Psoas muscle (tissue), 8 donors: Measurements from ENCODE around the gene TCTN1. TPM values are rescaled to one million over a fixed set of nuclear protein-coding genes. Genes with fewer than 3 reads are reported as not detected.

ENCODE experiments used
- ATAC-seq, 4 donors: fragments of 200-7000 bp; cut with Tn5 transposase; one replicate each; pipeline ENCODE4 v1.9.1; 2020; ENCODE audit warnings: moderate library complexity in 3 of 4, mild to moderate bottlenecking in 2 of 4
- DNase-seq, 2 donors: peaks; one replicate each; pipeline ENCODE4 v3.0.0-alpha.2; 2020
- H3K27ac ChIP-seq: fragments of 200-600 bp; one replicate; pipeline ENCODE4 v1.8.0; 2022
- H3K27me3 ChIP-seq, 3 donors: fragments of 200-600 bp in 1 of 3; one replicate each; pipeline versions ENCODE4 v1.6.1 to v1.8.0; 2013 to 2022; ENCODE audit warnings: low read length in 2 of 3, mild to moderate bottlenecking in 2 of 3, moderate library complexity in 1 of 3; ENCODE audit not compliant: insufficient read depth in 3 of 3
- H3K36me3 ChIP-seq, 2 donors: fragments of 200-600 bp in 1 of 2; one replicate each; pipeline versions ENCODE4 v1.6.1 to v1.8.0; 2013 to 2022; ENCODE audit warnings: low read depth in 1 of 2, mild to moderate bottlenecking in 1 of 2, moderate library complexity in 1 of 2; ENCODE audit not compliant: insufficient read depth in 1 of 2
- H3K4me1 ChIP-seq: fragments of 200-600 bp; one replicate; pipeline ENCODE4 v1.8.0; 2022
- H3K4me3 ChIP-seq: fragments of 200-600 bp; one replicate; pipeline ENCODE4 v1.8.0; 2022; ENCODE audit warnings: mild to moderate bottlenecking
- H3K9me3 ChIP-seq: fragments of 200-600 bp; one replicate; pipeline ENCODE4 v1.8.0; 2022
- CTCF ChIP-seq: fragments of 200-600 bp; IDR thresholded peaks from one replicate; pipeline ENCODE4 v1.8.0; 2022; ENCODE audit warnings: antibody characterized with exemption
- WGBS, 3 donors: extraction: QIAGEN DNeasy Blood & Tissue Kit; methylation state at CpG; one replicate each; pipeline versions ENCODE4 v1.1.6 to v1.1.7; 2013; 5-methylcytosine and 5-hydroxymethylcytosine counted together
- intact Hi-C, 2 donors: fragments of 100-400 bp; cut with DNase I; formaldehyde crosslinking; loops; one replicate each; pipeline versions ENCODE4 v1.11.0 to v1.14.2; 2022
- polyA plus RNA-seq, 3 donors: library from polyadenylated mRNA; stranded (reverse); fragments of 200-250 nt; gene quantifications; one replicate each; pipeline ENCODE4 v1.2.3, GENCODE V29; 2013
- total RNA-seq, 4 donors: library from RNA; stranded (reverse); fragmentation: NEBNext Ultra II Directional in 2 of 4; extraction: Animal tissue kit (Norgen Biotek cat#: 25700) in 2 of 4; gene quantifications; one replicate each; pipeline versions ENCODE4 v1.2.1 to v1.2.4, GENCODE V29; 2021 to 2023
- donor health status: healthy with polysubstance abuse.
- donor health status: DM: no; HTN: no; CAD: no; lungs with moderate emphysema.
- donor health status: Bipolar disorder and iron deficiency.
- donor health status: healthy.
- donor health status: DM: yes; HTN: yes; CAD: no.
- donor health status: DM: no; HTN: no; CAD: no.
- donor health status: DM: no; HTN: no; CAD: no.
- donor health status: DM: yes; HTN: yes; CAD: no.

The TCTN1 gene
- total and polyA plus RNA-seq, 7 donors = 4.0 to 24.7 (median 12.1) TPM

GRCh38 chr12:110686294-110686903 lies 72.5 kb downstream of the TCTN1 start:
- no peaks in the 10 kb centered on the region for H3K36me3 ChIP-seq
- H3K9me3 ChIP-seq = peaks cover 3% of the 10 kb centered on the region
- H3K27ac ChIP-seq = no peak overlapping the region
- DNase-seq = no peak
- no peaks in the 10 kb centered on the region for H3K4me1 ChIP-seq
- 90 to 95% (median 92%) methylated on average over 3 of the region's 3 CpGs for WGBS, 3 donors
- TF ChIP-seq CTCF = no peak
- no peak for ATAC-seq
- intact Hi-C loops = loop anchor here in 1 of 2 donors (5.0 kb wide), 1 partner anchor 39 kb away; no protein-coding TSS in a partner anchor
- peaks cover 0 to 20% (median 7%) of the 10 kb centered on the region in 3 donors for H3K27me3 ChIP-seq
- H3K4me3 ChIP-seq = no peak overlapping the region

- 90 to 91% (median 91%) methylated on average over 15 of the region's 15 CpGs for WGBS, 3 donors
- no peak for TF ChIP-seq CTCF
- peaks cover 0 to 20% (median 7%) of the 10 kb centered on the region in 3 donors for H3K27me3 ChIP-seq
- no peaks in the 10 kb centered on the region for H3K36me3 ChIP-seq
- H3K4me3 ChIP-seq = peak overlapping the region; percentile 75
- DNase-seq = no peak
- H3K9me3 ChIP-seq = peaks cover 3% of the 10 kb centered on the region
- no peak overlapping the region for H3K27ac ChIP-seq
- H3K4me1 ChIP-seq = no peaks in the 10 kb centered on the region
- ATAC-seq = no peak
- intact Hi-C loops = loop anchor here in 1 of 2 donors (5.0 kb wide), 1 partner anchor 40 kb away; no protein-coding TSS in a partner anchor
Measured at GRCh38 chr12:110687396-110688169, 73.7 kb downstream of the TCTN1 start.

DNA sequence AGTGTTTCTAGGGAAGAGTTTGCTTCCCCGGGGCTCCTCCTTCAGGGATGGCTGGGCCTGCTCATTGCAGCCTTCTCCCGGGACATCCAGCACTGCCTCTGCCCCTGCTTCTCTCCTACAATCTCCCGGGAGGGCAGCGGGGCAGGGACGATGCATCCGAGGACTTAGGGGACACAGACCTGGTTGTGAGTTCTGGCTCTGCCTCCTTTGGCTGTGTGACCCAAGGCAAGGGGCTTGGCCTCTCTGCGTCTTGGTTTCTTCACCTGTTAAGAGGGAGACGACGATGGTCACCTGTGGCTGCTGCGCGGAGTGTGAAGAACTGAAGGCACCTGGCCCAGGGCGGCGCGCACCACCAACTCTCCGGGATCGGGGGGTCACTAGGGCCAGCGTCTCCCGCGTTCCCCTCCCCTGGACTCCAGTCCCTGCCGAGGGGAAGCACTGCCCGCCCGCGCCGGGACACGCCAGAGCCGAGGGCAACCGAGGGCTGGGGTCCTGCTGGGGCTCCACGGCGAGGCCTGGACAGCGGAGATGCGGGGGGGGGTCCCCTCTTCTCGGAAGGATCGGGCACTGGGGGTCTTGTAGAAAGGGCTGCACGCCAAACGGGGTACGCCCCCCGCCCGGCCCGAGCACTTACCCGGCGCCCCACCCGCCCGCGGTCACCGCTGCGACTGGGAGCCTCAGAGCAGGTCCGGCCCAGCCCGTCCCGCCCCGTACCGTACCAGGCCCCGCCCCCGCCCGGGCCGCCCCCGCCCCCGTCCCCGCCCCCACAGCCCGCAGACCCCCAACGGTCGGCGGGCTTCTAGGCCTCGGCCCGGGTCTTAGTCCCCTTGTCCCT lies 74.7 kb downstream of the TCTN1 start, which contains the start of gene HVCN1:
TSS of gene HVCN1 (minus strand) at position 670 of the 835 bp plus-strand sequence. CDS start 5,870 bp downstream, outside the sequence.
- H3K4me1 ChIP-seq = no peaks in the 10 kb centered on the region
- peak; percentile 59 to 78 for DNase-seq
- H3K27ac ChIP-seq = peak within 1 kb of the TSS; percentile 25
- peak within 1 kb of the TSS; percentile 75 for H3K4me3 ChIP-seq
- peaks cover 3% of the 10 kb centered on the region for H3K9me3 ChIP-seq
- intact Hi-C loops = loop anchor here in 1 of 2 donors (5.0 kb wide), 1 partner anchor 41 kb away; no protein-coding TSS in a partner anchor
- 4 to 7% (median 7%) methylated on average over 33 to 64 of the region's 64 CpGs for WGBS, 3 donors
- ATAC-seq = peak; percentile 68 to 89 (median 78)
- H3K27me3 ChIP-seq = peaks cover 0 to 20% (median 7%) of the 10 kb centered on the region in 3 donors
- no peak for TF ChIP-seq CTCF
- H3K36me3 ChIP-seq = no peaks in the 10 kb centered on the region

GRCh38 chr12:110689281-110690126 lies 75.6 kb downstream of the TCTN1 start:
- Histone ChIP-seq H3K27ac (peak overlapping the region; percentile 25), H3K9me3 (peaks cover 3% of the 10 kb centered on the region), H3K27me3 (peaks cover 0 to 20% (median 7%) of the 10 kb centered on the region in 3 donors), H3K36me3 (no peaks in the 10 kb centered on the region), H3K4me1 (no peaks in the 10 kb centered on the region), H3K4me3 (peak overlapping the region; percentile 75)
- no peak for TF ChIP-seq CTCF
- DNase-seq = peak; percentile 66 to 71
- WGBS, 3 donors = 5 to 15% (median 9%) methylated on average over 29 to 38 of the region's 38 CpGs
- intact Hi-C loops = loop anchor here (5.0 to 10.0 kb wide), 4 partner anchors 42 to 235 kb away; partner anchors contain the start of genes ARPC3 (in 1 of the 2) and TCTN1 (in 1 of the 2)
- ATAC-seq = peak; percentile 58 to 76 (median 60)
